ENCODE data around the gene TMPRSS2.

GRCh38 chr21:41483973-41484372 lies 24.0 kb downstream of the TMPRSS2 start:
- TF ChIP-seq, protein P1, sequence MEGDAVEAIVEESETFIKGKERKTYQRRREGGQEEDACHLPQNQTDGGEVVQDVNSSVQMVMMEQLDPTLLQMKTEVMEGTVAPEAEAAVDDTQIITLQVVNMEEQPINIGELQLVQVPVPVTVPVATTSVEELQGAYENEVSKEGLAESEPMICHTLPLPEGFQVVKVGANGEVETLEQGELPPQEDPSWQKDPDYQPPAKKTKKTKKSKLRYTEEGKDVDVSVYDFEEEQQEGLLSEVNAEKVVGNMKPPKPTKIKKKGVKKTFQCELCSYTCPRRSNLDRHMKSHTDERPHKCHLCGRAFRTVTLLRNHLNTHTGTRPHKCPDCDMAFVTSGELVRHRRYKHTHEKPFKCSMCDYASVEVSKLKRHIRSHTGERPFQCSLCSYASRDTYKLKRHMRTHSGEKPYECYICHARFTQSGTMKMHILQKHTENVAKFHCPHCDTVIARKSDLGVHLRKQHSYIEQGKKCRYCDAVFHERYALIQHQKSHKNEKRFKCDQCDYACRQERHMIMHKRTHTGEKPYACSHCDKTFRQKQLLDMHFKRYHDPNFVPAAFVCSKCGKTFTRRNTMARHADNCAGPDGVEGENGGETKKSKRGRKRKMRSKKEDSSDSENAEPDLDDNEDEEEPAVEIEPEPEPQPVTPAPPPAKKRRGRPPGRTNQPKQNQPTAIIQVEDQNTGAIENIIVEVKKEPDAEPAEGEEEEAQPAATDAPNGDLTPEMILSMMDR (IDR thresholded peaks at IDR 0.05): no peak
- TF ChIP-seq EZH2 (IDR thresholded peaks at IDR 0.05; ENCODE audit: borderline replicate concordance, insufficient read depth, low read depth, low read length, poor library complexity, severe bottlenecking): no peak

All from B cell (primary cell).